ENCODE data around the gene EDIL3.
A peak's percentile ranks its signal among the peaks of the same experiment; 100 is the strongest.

Gene EDIL3

GRCh38 chr5:83942155-83942554 lies 442.5 kb downstream of the EDIL3 start:
- DNase-seq, result no peak

GRCh38 chr5:83937837-83938236 lies 446.8 kb downstream of the EDIL3 start:
- DNase-seq, result no peak

- DNase-seq, result no peak
Observed at GRCh38 chr5:83931969-83932368, 452.7 kb downstream of the EDIL3 start.

- peak; percentile 32 for DNase-seq
Observed at GRCh38 chr5:83927140-83927733, 457.4 kb downstream of the EDIL3 start.

GRCh38 chr5:83925955-83926337 lies 458.7 kb downstream of the EDIL3 start:
- no peak for DNase-seq

GRCh38 chr5:83925321-83925954 lies 459.2 kb downstream of the EDIL3 start:
- no peak for DNase-seq

GRCh38 chr5:83924891-83925290 lies 459.8 kb downstream of the EDIL3 start:
- DNase-seq, result no peak

- no peak for DNase-seq
Observed at GRCh38 chr5:83924171-83924570, 460.5 kb downstream of the EDIL3 start.

GRCh38 chr5:83922699-83923098 lies 462.0 kb downstream of the EDIL3 start:
- no peak for DNase-seq

- DNase-seq, result no peak
Observed at GRCh38 chr5:83921666-83922193, 462.9 kb downstream of the EDIL3 start.

- no peak for DNase-seq
Observed at GRCh38 chr5:83919071-83920041, 465.3 kb downstream of the EDIL3 start.

- DNase-seq, result no peak
Observed at GRCh38 chr5:83917261-83917908, 467.3 kb downstream of the EDIL3 start.

- no peak for DNase-seq
Observed at GRCh38 chr5:83914662-83915418, 469.8 kb downstream of the EDIL3 start.

GRCh38 chr5:83914199-83914598 lies 470.5 kb downstream of the EDIL3 start:
- no peak for DNase-seq

GRCh38 chr5:83913593-83913992 lies 471.1 kb downstream of the EDIL3 start:
- no peak for DNase-seq

GRCh38 chr5:83911367-83911919 lies 473.2 kb downstream of the EDIL3 start:
- no peak for DNase-seq

- no peak for DNase-seq
Observed at GRCh38 chr5:83900306-83900705, 484.4 kb downstream of the EDIL3 start.

- no peak for DNase-seq
Observed at GRCh38 chr5:83899326-83899970, 485.2 kb downstream of the EDIL3 start.

GRCh38 chr5:83895860-83896259 lies 488.8 kb downstream of the EDIL3 start:
- no peak for DNase-seq

GRCh38 chr5:83891261-83891660 lies 493.4 kb downstream of the EDIL3 start:
- DNase-seq, result no peak
